HG03565 (cell line): ENCODE data around the gene DDX49.
"Not testable (repeated sequence)": the region's sequence is repeated elsewhere in the genome, so short reads cannot be mapped to it uniquely, and the experiment has no call there.

Experiments used
- ATAC-seq: cut with Tn5 transposase; IDR thresholded peaks from one replicate; pipeline ENCODE4 v1.9.1; 2021; ENCODE audit warnings: mild to moderate bottlenecking, moderate library complexity; ENCODE audit not compliant: unreplicated experiment

Gene DDX49

DNA sequence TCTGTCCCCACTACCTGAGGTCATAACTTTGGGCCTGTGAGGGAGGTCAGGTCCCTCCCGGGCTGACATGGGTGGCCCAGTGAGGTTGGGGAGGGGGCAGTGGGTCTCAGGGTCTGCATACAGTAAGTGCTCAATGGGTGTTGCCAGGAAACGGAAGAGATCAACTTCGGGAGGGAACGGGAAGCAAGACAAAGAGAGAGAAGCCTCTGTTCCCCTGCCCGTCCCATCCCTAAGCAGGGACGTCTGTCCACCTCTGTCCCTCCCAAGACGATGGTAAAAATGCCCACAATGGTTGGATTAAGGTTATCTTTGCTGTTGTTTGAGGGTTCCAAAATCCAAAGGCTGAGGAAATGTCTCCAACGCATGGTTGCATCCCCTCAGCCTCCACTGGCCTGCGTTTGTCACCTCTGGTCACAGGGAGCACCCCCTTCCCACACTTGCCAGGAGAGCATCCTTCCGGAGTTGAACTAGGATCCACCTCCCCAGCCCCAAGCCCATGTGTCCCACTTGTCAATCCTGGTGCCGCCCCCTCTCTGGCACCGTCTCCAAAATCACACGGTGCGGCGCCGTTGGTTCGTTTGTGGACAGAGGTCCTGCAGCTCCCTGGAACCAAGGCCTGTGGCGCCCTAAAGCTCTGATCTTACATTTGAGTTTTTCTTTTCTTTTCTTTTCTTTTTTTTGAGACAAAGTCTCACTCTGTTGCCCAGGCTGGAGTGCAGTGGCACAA lies 22.3 kb downstream of the DDX49 start:
- ATAC-seq = no peak

DNA sequence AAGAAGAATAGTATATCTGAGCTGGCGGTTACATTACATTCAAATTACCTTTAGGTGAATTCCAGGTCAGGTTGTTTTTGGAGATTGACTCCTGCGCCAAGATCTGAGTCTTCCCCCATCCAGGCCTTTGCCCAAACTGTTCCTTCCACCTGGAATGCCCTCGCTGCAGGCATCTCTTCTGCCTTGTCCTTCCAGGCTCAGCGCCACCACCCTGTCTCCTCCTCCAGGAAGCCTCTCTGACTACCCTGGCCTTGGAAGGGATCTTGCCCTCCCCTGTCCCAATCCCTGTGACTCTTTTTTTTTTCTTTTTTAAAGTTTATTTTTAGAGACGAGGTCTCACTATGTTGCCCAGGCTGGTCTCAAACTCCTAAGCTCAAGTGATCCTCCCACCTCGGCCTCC lies 23.2 kb downstream of the DDX49 start:
- no peak for ATAC-seq

DNA sequence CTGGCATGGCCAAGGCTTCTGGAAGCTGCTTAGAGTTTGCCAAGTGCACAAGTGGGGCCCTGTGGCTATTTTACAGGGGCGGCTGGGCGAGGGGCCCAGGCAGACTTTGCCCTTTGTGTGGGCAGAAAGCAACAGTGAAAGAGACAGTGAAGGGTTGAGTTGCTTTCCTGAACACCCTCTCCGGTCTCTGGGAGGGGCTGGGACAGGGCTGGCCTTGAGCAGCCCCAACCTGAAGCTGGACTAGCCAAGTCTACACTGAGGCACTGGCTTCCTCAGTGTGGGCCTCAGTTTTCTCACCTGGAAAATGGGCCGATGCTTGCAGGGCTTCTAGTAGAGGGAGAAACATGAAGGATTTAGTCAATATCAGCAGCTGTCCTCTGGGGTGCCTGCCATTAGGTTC lies 23.9 kb downstream of the DDX49 start:
- ATAC-seq = no peak

DNA sequence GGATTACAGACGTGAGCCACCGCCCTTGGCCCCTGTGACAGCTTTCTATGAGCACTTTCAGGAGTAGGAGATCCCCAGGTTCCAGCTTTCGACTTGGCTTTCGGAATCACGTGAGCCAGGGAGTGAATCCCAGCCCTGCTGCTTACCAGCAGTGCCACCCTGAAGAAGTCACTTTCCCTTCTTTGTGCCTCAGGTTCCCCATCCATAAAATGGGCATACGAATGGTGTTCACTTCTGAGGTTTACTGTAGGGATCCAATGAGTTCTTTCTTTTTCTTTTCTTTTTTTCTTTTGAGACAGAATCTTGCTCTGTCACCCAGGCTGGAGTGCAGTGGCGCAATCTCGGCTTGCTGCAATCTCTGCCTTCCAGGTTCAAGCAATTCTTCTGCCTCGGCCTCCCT lies 25.8 kb downstream of the DDX49 start:
- no peak for ATAC-seq

DNA sequence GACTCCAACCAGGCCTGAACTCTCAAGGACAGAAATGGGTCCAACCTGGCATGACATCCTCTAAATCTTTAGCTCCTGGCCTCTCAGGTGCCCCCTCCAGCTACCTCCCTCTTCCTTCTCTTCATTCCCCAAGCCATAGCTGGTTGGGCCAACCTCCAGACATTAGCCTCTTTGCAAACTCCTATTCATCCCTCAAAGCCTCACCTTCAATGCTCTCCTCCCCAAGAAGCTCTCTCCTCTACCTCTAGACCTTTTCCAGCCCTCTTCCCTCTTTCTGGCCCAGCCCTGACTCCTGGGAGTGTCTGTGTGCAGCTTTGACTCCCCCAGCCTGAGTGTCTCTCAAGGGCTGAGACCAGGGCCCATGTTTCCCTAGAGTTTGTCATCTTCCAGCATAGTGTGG lies 26.8 kb downstream of the DDX49 start:
- no peak for ATAC-seq

DNA sequence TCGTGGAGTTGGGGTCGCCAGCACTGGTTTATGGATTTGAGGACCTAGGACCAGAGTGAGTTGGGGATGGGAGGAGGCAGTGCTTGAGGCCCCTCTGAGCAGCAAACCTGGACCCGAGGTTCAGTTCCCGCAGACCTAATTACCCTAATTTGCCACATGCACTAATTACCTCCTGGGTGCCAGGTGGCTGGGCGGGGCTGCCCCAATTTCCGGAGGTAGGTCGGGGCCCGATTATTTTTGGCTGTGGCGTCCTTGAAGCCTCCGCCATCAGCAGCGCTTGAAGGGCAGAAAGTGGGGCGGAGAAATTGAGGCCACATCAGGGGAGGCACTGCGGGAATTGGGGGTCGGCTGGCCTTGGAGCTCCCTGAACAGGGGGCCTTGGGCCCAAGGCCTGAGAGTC lies 27.4 kb downstream of the DDX49 start:
- no peak for ATAC-seq

DNA sequence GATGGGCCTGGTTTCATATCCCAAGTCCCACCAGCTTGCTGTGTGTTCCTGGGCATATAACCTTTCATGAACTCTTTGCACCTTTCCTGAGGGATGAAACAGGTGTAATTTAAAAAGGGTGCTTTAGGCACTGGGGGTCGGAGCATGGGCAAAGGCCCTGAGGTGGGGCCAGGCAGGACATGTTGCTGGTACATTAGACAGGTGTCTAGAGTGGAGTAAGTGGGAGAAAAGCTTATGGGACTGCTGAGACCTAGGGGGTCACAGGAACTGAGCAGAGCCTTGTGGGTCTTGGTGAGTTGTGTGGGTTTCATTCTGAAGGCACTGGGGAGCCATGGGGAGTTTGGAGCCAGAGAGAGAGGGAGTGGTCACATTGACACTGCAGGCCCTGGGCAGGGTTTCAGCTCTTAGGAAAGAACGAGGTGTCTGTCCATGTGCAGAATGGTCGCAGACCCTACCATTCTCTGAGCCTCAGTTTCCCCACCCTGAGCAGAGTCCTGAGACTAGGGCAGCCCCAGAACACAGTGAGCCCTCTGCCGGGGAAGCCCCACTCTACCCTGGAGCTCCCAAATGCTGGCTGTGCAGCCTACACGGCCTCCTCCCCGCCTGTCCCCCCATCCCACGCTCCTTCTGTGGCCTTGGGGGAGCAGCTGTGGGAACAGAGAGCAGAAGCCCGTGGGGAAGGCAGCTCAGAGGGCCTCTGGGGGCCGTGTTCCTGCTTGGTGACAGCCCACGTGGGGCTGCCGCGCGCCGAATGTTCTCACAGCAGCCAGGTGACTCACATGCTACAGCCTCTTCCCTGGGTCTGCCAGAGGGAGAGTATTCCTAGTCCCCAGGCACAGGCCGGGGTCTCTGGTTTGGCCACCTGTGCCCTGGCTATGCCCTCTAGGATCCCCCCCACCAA lies 28.8 kb downstream of the DDX49 start:
- no peak for ATAC-seq

DNA sequence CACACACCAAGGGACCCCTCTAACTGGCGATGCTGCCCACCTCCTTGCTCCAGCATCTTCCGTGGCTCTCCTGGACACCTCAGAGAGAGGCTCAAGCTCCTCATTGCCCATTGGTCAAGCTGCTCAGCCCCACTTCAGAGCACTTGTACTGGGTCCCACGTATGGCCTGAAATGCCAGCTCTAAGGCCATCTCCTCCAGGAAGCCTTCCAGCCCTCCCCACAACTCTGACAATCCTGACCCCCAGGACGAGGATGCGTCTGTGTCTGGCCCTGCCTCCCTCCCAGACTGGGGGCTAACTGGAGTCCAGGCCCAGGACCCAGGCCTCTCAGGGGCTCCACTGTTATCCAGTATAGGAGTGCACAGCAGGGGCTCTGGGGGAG lies 29.5 kb downstream of the DDX49 start:
- no peak for ATAC-seq

DNA sequence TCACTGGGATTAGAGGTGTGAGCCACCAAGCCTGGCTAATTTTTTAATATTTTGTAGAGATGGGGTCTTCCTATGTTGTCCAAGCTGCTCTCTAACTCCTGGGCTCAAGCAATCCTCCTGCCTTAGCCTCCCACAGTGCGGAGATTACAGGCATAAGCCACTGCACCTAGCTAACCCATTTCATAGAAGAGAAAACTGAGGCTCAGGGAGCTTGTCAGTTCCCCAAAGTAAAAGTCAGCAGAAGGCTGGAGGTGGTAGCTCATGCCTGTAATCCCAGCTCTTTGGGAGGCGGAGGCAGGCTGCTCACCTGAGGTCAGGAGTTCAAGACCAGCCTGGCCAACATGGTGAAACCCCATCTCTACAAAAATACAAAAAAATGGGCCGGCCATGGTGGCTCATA lies 30.3 kb downstream of the DDX49 start:
- no peak for ATAC-seq

DNA sequence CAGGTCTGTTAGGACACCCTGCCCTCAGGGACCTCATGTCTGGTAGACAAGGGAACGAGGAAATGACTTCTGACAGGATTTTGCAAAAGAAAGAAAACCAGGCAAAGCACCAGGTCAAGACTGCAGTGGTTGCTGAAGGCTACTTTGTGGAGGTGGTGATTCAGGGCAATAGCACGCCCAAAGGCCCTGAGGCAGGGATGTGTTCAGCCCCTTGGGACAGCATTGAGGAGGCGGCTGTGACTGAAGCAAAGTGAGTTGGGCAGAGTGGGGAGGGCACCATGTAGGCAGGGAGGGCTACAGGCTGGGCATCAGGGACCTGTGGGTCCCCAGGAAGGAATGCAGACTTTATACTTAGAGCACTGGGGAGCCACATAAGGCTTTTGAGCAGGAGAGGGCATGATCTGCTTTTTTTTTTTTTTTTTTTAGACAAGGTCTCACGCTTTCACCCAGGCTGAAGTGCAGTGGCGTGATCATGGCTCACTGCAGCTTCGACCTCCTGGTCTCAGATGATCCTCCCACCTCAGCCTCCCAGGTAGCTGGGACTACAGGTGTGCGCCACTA lies 32.3 kb downstream of the DDX49 start:
- ATAC-seq = no peak

DNA sequence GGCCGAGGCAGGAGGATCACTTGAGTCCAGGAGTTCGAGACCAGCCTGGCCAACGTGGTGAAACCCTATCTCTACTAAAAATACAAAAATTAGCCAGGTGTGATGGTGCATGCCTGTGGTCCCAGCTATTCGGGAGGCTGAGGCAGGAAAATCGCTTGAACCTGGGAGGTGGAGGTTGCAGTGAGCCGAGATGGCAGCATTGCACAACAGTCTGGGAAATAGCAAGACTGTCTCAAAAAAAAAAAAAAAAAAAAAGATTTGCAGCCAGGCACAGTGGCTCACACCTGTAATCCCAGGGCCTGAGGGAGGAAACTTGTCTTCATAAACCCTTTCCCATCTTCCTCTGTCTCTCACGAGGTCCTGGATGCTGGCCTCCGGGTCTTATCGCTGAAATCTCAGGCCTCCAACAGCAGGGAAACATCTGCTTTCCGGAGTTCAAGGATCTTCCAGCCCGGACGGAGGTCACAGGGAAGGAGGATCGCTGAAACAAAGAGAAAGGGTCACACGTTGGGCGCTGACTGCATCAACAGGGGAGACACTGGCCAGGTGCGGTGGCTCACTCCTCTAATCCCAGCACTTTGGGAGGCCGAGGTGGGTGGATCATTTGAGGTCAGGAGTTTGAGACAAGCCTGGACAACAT lies 33.0 kb downstream of the DDX49 start:
- not testable (repeated sequence) for ATAC-seq

DNA sequence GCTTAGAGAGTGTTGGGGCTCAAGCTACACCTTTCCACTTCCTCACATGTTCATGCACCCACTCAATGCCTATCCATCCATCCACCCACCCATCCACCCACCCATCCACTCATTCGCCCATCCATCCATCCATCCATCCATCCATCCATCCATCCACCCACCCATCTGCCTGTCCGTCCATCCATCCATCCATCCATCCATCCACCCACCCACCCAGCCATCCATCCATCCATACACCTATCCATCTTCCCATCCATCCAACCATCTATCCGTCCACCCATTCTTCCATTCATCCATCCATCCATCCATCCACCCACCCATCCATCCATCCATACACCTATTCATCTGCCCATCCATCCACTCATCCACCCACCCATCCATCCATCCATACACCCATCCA lies 34.6 kb downstream of the DDX49 start:
- ATAC-seq = no peak

DNA sequence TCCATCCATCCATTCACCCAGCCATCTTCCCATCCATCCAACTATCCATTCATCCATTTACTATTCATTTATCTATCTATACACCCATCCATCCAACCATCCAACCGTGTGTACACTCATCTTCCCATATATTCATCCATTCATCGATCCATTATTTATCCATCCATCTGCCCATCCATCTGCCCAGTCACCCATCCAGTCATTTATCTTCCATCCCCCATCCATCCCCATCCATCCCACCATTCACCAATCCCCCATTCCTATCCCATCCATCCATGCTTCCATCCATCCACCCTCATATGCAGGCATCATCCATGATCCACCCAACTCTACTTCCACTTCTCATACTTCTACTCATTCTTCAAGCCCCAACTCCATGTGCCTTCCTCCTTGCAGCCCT lies 35.5 kb downstream of the DDX49 start:
- ATAC-seq = no peak

DNA sequence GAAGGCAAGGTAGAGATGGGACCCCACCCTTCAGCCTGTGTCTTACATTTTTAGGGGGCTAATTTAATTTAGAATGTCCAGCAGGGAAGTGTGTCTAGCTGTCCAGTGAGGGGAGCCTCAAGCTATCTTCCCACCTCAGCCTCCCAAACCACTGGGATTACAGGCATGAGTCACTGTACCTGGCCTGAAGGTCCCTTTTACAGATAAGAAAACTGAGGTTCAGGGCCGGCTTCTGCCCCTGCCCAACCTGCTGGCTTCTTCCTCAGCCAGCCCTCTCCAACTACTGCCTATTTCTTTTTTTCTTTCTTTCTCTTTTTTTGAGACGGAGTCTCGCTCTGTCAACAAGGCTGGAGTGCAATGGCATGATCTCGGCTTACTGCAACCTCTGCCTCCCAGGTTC lies 40.9 kb downstream of the DDX49 start:
- ATAC-seq = no peak

DNA sequence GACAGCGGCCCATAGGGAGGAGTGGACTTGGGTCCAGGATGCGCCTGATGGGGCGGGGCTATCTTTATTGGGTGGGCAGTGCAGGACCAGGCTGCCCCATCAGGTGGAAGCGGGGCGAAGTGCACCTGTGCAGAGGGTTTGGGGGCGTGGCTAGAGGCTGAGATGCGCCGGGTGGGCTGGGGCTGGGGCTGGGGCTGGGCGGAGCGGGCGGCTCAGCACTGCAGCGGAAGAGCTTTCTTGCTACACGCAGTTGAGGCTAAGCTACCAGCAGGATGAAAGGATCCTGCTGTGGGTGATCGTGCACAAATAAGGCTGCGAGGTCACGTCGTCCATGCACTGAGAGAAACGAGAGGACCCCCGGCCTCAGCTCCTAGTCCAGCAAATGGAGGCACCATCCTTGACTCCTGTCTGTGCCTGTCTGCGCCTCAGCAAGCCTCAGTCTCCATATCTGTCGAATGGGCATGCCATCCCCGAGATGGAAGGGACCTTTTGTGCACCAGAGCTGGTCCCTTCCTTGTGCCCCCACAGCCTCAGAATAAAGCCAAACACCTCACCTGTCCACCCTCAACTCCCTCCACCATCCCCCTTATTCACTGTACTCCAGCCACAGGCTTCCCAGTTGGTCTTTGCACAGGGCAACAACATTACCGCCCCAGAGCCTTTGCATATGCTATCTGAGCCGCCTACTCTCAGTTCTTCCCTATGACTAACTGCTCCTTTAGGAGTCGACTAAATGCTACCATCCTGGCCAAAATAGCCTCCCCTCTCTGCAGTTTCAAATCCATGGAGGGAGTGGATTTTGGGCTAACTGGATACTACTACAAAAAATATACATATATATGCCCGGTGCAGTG lies 42.5 kb downstream of the DDX49 start:
- ATAC-seq = no peak

DNA sequence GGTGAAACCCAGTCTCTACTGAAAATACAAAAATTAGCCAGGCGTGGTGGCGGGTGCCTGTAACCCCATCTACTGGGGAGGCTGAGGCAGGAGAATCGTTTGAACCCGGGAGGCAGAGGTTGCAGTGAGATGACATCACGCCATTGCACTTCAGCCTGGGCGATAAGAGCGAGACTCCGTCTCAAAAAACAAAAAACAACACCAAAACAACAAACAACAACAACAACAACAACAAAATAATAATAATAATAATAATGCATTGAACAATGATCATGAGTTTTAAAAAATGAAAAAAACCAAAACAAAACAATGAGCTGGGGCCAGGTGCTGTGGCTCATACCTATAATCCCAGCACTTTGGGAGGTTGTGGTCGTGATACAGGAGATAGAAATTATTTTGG lies 44.6 kb downstream of the DDX49 start:
- no peak for ATAC-seq

DNA sequence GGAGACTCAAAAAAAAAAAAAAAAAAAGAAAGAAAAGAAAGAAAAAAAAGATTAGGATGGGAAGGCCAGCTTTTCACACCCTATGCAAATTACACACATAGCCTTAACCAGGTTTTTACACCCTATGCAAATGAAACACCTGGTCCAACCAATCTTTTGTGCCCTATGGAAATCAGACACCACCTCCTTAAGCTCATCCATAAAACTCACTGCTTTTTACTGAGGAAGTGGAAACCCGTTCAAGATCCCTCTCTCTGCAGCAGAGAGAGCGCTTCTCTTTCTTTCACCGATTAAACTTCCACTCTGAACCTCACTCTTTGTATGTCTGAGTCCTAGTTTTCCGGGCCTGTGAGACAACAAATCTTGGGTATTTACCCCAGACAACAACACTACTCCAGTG lies 46.8 kb downstream of the DDX49 start:
- ATAC-seq = no peak

DNA sequence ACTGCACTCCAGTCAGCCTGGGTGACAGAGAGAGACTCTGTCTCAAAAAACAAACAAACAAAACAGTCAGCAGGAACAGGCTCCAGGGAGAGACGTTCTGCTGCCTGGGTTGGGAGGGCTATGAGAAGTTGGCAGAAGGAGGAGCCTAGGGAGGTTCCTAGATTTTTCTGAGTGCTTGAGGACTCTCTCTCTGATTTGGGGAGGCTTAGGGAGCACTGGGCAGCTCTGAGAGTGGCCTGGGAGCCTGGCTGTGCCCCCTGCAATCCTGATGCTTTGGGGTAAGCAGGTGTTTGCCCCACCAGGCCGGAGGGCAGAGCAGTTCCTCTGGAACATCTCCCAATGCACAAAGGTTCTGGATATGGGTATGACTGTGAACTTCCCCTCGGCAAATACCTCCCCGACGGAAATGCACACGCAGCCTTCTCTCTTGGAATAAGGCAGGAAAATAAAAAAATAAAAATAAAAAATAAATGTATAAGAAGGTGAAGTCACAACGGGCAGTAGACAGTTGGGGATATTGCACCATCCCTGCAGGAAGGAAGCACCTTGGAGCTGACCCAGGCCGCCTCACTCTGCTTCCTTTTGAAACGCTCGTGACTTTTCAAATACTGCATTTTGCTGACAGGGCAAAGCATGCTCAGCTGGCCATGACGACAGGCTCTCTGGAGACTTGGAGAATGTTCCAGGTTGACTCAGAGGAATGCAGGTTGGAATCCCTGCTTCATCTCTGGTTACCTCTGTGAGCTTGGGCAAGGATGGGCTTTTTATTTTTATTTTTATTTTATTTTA lies 48.0 kb downstream of the DDX49 start:
- ATAC-seq = no peak

DNA sequence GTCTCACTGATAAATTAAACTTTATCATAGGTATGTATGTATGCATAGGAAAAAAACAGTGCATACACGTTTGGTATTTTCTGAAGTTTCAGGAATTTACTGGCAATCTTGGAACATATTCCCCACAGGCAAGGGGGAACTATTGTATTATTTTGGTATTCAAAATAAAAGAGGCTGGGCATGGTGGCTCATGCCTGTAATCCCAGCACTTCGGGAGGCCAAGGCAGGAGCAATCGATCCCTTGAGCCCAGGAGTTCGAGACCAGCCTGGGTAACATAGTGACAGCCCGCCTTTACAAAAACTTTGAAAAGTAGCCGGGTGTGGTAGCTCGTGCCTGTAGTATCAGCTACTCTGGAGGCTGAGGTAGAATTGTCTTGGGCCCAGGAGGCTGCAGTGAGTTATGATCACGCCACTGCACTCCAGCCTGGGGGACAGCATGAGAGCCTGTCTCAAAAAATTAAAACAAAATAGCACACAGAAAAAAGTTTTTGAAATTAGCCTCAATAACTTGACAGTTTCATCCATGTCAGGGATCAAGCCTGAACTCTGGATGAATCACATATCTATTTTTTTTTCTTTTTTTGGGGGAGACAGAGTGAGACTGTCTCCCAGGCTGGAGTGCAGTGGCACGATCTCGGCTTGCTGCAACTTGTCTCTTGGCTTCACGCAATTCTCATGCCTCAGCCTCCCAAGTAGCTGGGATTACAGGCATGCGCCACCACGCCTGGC lies 50.6 kb downstream of the DDX49 start:
- ATAC-seq = no peak
